Endothelial cell of umbilical vein (primary cell): ENCODE data around the gene MAN2A1. TPM values are rescaled to one million over a fixed set of nuclear protein-coding genes. Genes with fewer than 3 reads are reported as not detected.

Experiments
- BruUV-seq: library from RNA; stranded (reverse); fragments of 400-500 nt; replicated peaks from 2 replicates; lab custom pipeline; 2021; lab: Mats Ljungman, UMichigan
- CTCF ChIA-PET: fragments of 300-600, 350-600 bp; sonication (Branson Sonifier 250); formaldehyde crosslinking; loops from one replicate; lab custom pipeline; 2021; ENCODE audit warnings: antibody characterized with exemption, inconsistent platforms; lab: Charles Lee
- POLR2A ChIA-PET: fragments of 300-600, 350-600 bp; sonication (Branson Sonifier 250); formaldehyde crosslinking; loops from one replicate; lab custom pipeline; 2021; ENCODE audit warnings: antibody characterized with exemption, inconsistent platforms; lab: Charles Lee
- DNase-seq: peaks from one replicate; pipeline ENCODE4 v3.0.0-alpha.2; 2011; ENCODE audit warnings: low read depth, low spot score
- FAIRE-seq: peaks from 2 replicates; lab custom pipeline; 2011; peaks lifted over from hg19 to GRCh38; lab: Jason Lieb, UNC
- H2AFZ ChIP-seq: 2 replicates; pipeline ENCODE4 v1.6.0; 2012; ENCODE audit warnings: low read depth, low read length, control low read depth, inconsistent platforms
- H3K27ac ChIP-seq: 2 replicates; pipeline ENCODE4 v1.5.1; 2011; ENCODE audit warnings: low read depth, mild to moderate bottlenecking, control low read depth, low read length, moderate library complexity; ENCODE audit not compliant: insufficient read depth
- H3K27me3 ChIP-seq, 2 experiments: 2 replicates each; pipeline versions ENCODE4 v1.6.0 to v1.6.1; 2011; ENCODE audit warnings: low read length in 2 of 2, mixed read lengths in 1 of 2; ENCODE audit not compliant: control insufficient read depth in 2 of 2, insufficient read depth in 2 of 2
- H3K36me3 ChIP-seq, 2 experiments: 2 replicates in 1 of 2; 3 replicates in 1 of 2; pipeline ENCODE4 v1.5.1; 2011; ENCODE audit warnings: low read length in 2 of 2, mild to moderate bottlenecking in 1 of 2, moderate library complexity in 1 of 2; ENCODE audit not compliant: control insufficient read depth in 2 of 2, insufficient read depth in 2 of 2; ENCODE audit errors: extremely low read depth in 1 of 2
- H3K4me1 ChIP-seq: 3 replicates; pipeline ENCODE4 v1.5.1; 2011; ENCODE audit warnings: mild to moderate bottlenecking, low read length; ENCODE audit not compliant: control insufficient read depth, insufficient read depth; ENCODE audit errors: extremely low read depth
- H3K4me2 ChIP-seq: 2 replicates; pipeline ENCODE4 v1.6.1; 2011; ENCODE audit warnings: low read length, control low read depth, mixed read lengths; ENCODE audit not compliant: insufficient read depth
- H3K4me3 ChIP-seq, 3 experiments: fragments of 200-600 bp in 1 of 3; sonication (generic), shearing (Covaris generic) in 1 of 3; replicated peaks in 1 of 3; 2 replicates each; pipeline ENCODE4 v1.5.1; 2011 to 2016; ENCODE audit warnings: control low read depth in 3 of 3, low read length in 3 of 3, mild to moderate bottlenecking in 2 of 3, inconsistent platforms in 1 of 3, low read depth in 1 of 3, moderate library complexity in 1 of 3; ENCODE audit not compliant: insufficient read depth in 1 of 3
- H3K79me2 ChIP-seq: 2 replicates; pipeline ENCODE4 v1.6.0; 2012; ENCODE audit warnings: low read length, inconsistent platforms; ENCODE audit not compliant: control insufficient read depth, insufficient read depth
- H3K9ac ChIP-seq: replicated peaks from 2 replicates; pipeline ENCODE3; 2011; ENCODE audit warnings: low read length, control low read depth; ENCODE audit not compliant: insufficient read depth; ENCODE audit errors: extremely low read depth
- H3K9me1 ChIP-seq: replicated peaks from 3 replicates; pipeline ENCODE4 v1.6.0; 2011; ENCODE audit warnings: mild to moderate bottlenecking, low read length; ENCODE audit not compliant: control insufficient read depth, insufficient read depth; ENCODE audit errors: extremely low read depth
- H3K9me3 ChIP-seq: replicated peaks from 2 replicates; pipeline ENCODE4 v1.5.1; 2012; ENCODE audit warnings: low read length, inconsistent platforms; ENCODE audit not compliant: control insufficient read depth, insufficient read depth
- H4K20me1 ChIP-seq: replicated peaks from 2 replicates; pipeline ENCODE3; 2011; ENCODE audit warnings: mild to moderate bottlenecking, low read length; ENCODE audit not compliant: control insufficient read depth, insufficient read depth; ENCODE audit errors: extremely low read depth
- GATA2 ChIP-seq: IDR thresholded peaks from 2 replicates; pipeline ENCODE4 v1.7.0; 2011; ENCODE audit warnings: low read depth, mild to moderate bottlenecking, moderate library complexity, mixed read lengths, low read length; ENCODE audit not compliant: insufficient read length, insufficient read depth
- MAX ChIP-seq: IDR thresholded peaks from 2 replicates; pipeline ENCODE4 v1.6.1; 2011; ENCODE audit not compliant: insufficient read depth, insufficient read length
- MYC ChIP-seq: IDR thresholded peaks from one replicate; pipeline ENCODE4 v1.6.1; 2011; ENCODE audit warnings: mild to moderate bottlenecking, low read depth, low read length
- POLR2A ChIP-seq: IDR thresholded peaks from 2 replicates; pipeline ENCODE4 v1.6.1; 2012; ENCODE audit warnings: low read depth, mild to moderate bottlenecking, control low read depth, low read length
- POLR2AphosphoS5 ChIP-seq: IDR thresholded peaks from 2 replicates; pipeline ENCODE4 v1.6.1; 2012; ENCODE audit warnings: low read depth, mild to moderate bottlenecking, control low read depth, low read length, moderate library complexity; ENCODE audit not compliant: insufficient read depth
- dilution Hi-C: fragments of 300-500 bp; cut with MboI; formaldehyde crosslinking; loops from one replicate; pipeline ENCODE4 v1.15.0; 2019; ENCODE audit warnings: low sequenced_read_pairs; ENCODE audit not compliant: extremely low pct_ligation_motif_present
- intact Hi-C: fragments of 100-400 bp; cut with micrococcal nuclease; formaldehyde crosslinking; loops from one replicate; pipeline ENCODE4 v1.10.0; 2022
- polyA plus RNA-seq, 4 experiments: library from polyadenylated mRNA; depleted of rRNA in 3 of 4; stranded (reverse) in 3 of 4; unstranded in 1 of 4; fragments of >200 nt; gene quantifications; 2 replicates each; pipeline versions ENCODE4 v1.2.1 to v1.2.3, GENCODE V29; 2011 to 2012; ENCODE audit warnings: missing spikeins in 1 of 4
- total RNA-seq: library from RNA; stranded (reverse); gene quantifications from 2 replicates; pipeline ENCODE4 v1.2.3, GENCODE V29; 2021
- TF ChIP-seq, protein P1 (sequence below), 2 donors: IDR thresholded peaks; 1 replicate in 1 of 2; 2 replicates in 1 of 2; pipeline ENCODE4 v1.5.1; 2011; ENCODE audit warnings: low read length in 2 of 2, mild to moderate bottlenecking in 2 of 2, moderate library complexity in 2 of 2, control low read depth in 1 of 2, inconsistent platforms in 1 of 2, low read depth in 1 of 2; ENCODE audit not compliant: insufficient read depth in 1 of 2; ENCODE audit errors: extremely low read depth in 1 of 2

MAN2A1 gene
- total and polyA plus RNA-seq, 2 donors (not counting 3 experiments of a cell fraction or from before 2014, with no cell fraction given), result 20.8 to 54.8 TPM

DNA sequence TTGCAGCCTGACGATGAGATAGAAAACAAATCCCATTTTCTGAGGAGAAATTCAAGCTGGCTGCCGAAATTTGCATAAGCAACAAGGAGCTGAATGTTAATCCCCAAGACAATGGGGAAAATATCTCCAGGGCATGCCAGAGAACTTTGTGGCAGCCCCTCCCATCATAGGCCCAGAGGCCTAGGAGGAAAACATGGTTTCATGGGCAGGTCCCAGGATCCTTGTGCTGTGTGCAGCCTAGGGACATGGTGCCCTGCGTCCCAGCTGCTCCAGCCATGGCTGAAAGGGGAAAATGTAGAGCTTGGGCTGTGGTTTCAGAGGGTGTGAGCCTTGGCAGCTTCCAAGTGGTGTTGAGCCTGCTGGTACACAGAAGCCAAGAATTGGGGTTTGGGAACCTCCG lies 48.8 kb upstream of the MAN2A1 start:
- FAIRE-seq, result no peak
- Histone ChIP-seq H3K9me1 (no peaks in the 10 kb centered on the region), H3K27ac (no peak overlapping the region), H3K9me3 (no peaks in the 10 kb centered on the region), H3K4me3 (no peak overlapping the region), H4K20me1 (no peaks in the 10 kb centered on the region), H3K9ac (no peak overlapping the region), H3K4me2 (no peak overlapping the region), H3K27me3 (peaks cover 0 to 2% of the 10 kb centered on the region in 2 experiments), H3K4me1 (no peaks in the 10 kb centered on the region), H3K36me3 (no peaks in the 10 kb centered on the region), H3K79me2 (no peaks in the 10 kb centered on the region), H2AFZ (no peak overlapping the region)
- TF ChIP-seq MAX (no peak), MYC (no peak)
- dilution Hi-C loops (no loop called here), intact Hi-C loops (no loop called here)
- POLR2A ChIA-PET, result no interaction called here
- no TSS peak for BruUV-seq
- CTCF ChIA-PET, result no interaction called here
- no peak for DNase-seq

GRCh38 chr5:109643791-109644350 lies 45.9 kb upstream of the MAN2A1 start:
- H3K9me1 ChIP-seq, result no peaks in the 10 kb centered on the region
- dilution Hi-C loops, result no loop called here
- no peak for TF ChIP-seq MAX
- no peak for TF ChIP-seq GATA2
- TF ChIP-seq POLR2AphosphoS5, result no peak
- no peak for TF ChIP-seq MYC
- TF ChIP-seq POLR2A, result no peak
- TF ChIP-seq, protein P1, sequence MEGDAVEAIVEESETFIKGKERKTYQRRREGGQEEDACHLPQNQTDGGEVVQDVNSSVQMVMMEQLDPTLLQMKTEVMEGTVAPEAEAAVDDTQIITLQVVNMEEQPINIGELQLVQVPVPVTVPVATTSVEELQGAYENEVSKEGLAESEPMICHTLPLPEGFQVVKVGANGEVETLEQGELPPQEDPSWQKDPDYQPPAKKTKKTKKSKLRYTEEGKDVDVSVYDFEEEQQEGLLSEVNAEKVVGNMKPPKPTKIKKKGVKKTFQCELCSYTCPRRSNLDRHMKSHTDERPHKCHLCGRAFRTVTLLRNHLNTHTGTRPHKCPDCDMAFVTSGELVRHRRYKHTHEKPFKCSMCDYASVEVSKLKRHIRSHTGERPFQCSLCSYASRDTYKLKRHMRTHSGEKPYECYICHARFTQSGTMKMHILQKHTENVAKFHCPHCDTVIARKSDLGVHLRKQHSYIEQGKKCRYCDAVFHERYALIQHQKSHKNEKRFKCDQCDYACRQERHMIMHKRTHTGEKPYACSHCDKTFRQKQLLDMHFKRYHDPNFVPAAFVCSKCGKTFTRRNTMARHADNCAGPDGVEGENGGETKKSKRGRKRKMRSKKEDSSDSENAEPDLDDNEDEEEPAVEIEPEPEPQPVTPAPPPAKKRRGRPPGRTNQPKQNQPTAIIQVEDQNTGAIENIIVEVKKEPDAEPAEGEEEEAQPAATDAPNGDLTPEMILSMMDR (IDR thresholded peaks at IDR 0.05; ENCODE audit: extremely low read depth in 1 of 2, insufficient read depth in 1 of 2, low read depth in 1 of 2, low read length in 2 of 2), result no peak
- intact Hi-C loops, result no loop called here
- H3K9me3 ChIP-seq, result no peaks in the 10 kb centered on the region
- BruUV-seq, result no TSS peak
- DNase-seq (no peak), FAIRE-seq (no peak)
- H2AFZ ChIP-seq, result no peak overlapping the region
- H3K79me2 ChIP-seq, result no peaks in the 10 kb centered on the region
- H3K4me1 ChIP-seq, result no peaks in the 10 kb centered on the region
- no peaks in the 10 kb centered on the region for H4K20me1 ChIP-seq
- peaks cover 0 to 2% of the 10 kb centered on the region in 2 experiments for H3K27me3 ChIP-seq
- H3K4me2 ChIP-seq, result no peak overlapping the region
- no peak overlapping the region for H3K4me3 ChIP-seq
- POLR2A ChIA-PET, result no interaction called here
- CTCF ChIA-PET, result no interaction called here
- no peak overlapping the region for H3K9ac ChIP-seq
- H3K36me3 ChIP-seq, result no peaks in the 10 kb centered on the region
- H3K27ac ChIP-seq, result no peak overlapping the region
